H1 (cell line): ENCODE data around the gene IRF5. TPM values are rescaled to one million over a fixed set of nuclear protein-coding genes. Genes with fewer than 3 reads are reported as not detected.

Experiments
- CTCF ChIA-PET: fragments of 300-600 bp; sonication (Branson Sonifier 250); formaldehyde crosslinking; loops from one replicate; lab custom pipeline; 2021; ENCODE audit not compliant: partially characterized antibody; lab: Charles Lee
- POLR2A ChIA-PET: fragments of 300-600 bp; sonication (Branson Sonifier 250); formaldehyde crosslinking; loops from one replicate; lab custom pipeline; 2021; ENCODE audit warnings: inconsistent platforms; ENCODE audit not compliant: partially characterized antibody; lab: Charles Lee
- DNase-seq, 2 experiments: peaks; one replicate each; pipeline versions ENCODE4 v3.0.0 to v3.0.0-alpha.2; 2010 to 2022; ENCODE audit warnings: low spot score in 2 of 2, low read depth in 1 of 2, mixed read lengths in 1 of 2
- FAIRE-seq: peaks from 2 replicates; lab custom pipeline; 2011; peaks lifted over from hg19 to GRCh38; lab: Jason Lieb, UNC
- H2AFZ ChIP-seq: 2 replicates; pipeline ENCODE4 v1.8.1; 2012; ENCODE audit warnings: low read length, inconsistent platforms
- H2AK5ac ChIP-seq: 2 replicates; pipeline ENCODE4 v1.6.1; 2013; ENCODE audit warnings: low read depth, low read length
- H2BK120ac ChIP-seq: replicated peaks from 2 replicates; pipeline ENCODE3; 2013; ENCODE audit warnings: low read depth, low read length, inconsistent platforms
- H2BK12ac ChIP-seq: 2 replicates; pipeline ENCODE4 v1.6.1; 2013; ENCODE audit warnings: low read depth, low read length
- H2BK15ac ChIP-seq: 2 replicates; pipeline ENCODE4 v1.6.1; 2013; ENCODE audit warnings: low read length
- H2BK20ac ChIP-seq: 2 replicates; pipeline ENCODE4 v1.6.1; 2013; ENCODE audit warnings: low read length
- H2BK5ac ChIP-seq: 2 replicates; pipeline ENCODE4 v1.6.1; 2013; ENCODE audit warnings: low read depth, low read length
- H3K14ac ChIP-seq: 2 replicates; pipeline ENCODE4 v1.6.1; 2013; ENCODE audit warnings: inconsistent platforms; ENCODE audit not compliant: insufficient read length
- H3K18ac ChIP-seq: 2 replicates; pipeline ENCODE4 v1.6.1; 2013; ENCODE audit warnings: low read length; ENCODE audit errors: extremely low read depth
- H3K23ac ChIP-seq: 2 replicates; pipeline ENCODE4 v1.6.1; 2013; ENCODE audit warnings: inconsistent platforms; ENCODE audit not compliant: insufficient read length
- H3K23me2 ChIP-seq: 2 replicates; pipeline ENCODE4 v1.6.1; 2013; ENCODE audit warnings: low read depth, low read length
- H3K27ac ChIP-seq: 2 replicates; pipeline ENCODE4 v1.6.1; 2011; ENCODE audit warnings: low read depth, low read length, inconsistent platforms
- H3K27me3 ChIP-seq, 4 experiments: replicated peaks in 1 of 4; 1 replicate in 1 of 4; 2 replicates in 3 of 4; pipeline versions ENCODE4 v1.6.1 to v1.8.1; 2011 to 2013; ENCODE audit warnings: low read length in 3 of 4, mild to moderate bottlenecking in 3 of 4, inconsistent platforms in 2 of 4, mixed read lengths in 2 of 4, moderate library complexity in 1 of 4; ENCODE audit not compliant: control insufficient read depth in 3 of 4, insufficient read depth in 3 of 4; ENCODE audit errors: extremely low read depth in 1 of 4
- H3K36me3 ChIP-seq, 4 experiments: 2 replicates each; pipeline versions ENCODE4 v1.6.1 to v1.8.1; 2011 to 2013; ENCODE audit warnings: mild to moderate bottlenecking in 4 of 4, low read length in 3 of 4, moderate library complexity in 2 of 4, control low read depth in 1 of 4, inconsistent platforms in 1 of 4; ENCODE audit not compliant: insufficient read depth in 4 of 4, control insufficient read depth in 2 of 4
- H3K4ac ChIP-seq: replicated peaks from 2 replicates; pipeline ENCODE3; 2013; ENCODE audit warnings: low read length, low read depth, mixed read lengths, inconsistent platforms; ENCODE audit not compliant: insufficient read length
- H3K4me1 ChIP-seq, 4 experiments: replicated peaks in 1 of 4; 1 replicate in 1 of 4; 2 replicates in 3 of 4; pipeline versions ENCODE4 v1.6.1 to v1.8.1; 2011 to 2013; ENCODE audit warnings: low read length in 3 of 4, inconsistent platforms in 2 of 4, mixed read lengths in 1 of 4; ENCODE audit not compliant: insufficient read depth in 4 of 4, control insufficient read depth in 3 of 4
- H3K4me2 ChIP-seq, 2 experiments: 2 replicates each; pipeline versions ENCODE4 v1.6.1 to v1.8.1; 2011 to 2013; ENCODE audit warnings: low read depth in 2 of 2, low read length in 2 of 2, control low read depth in 1 of 2, inconsistent platforms in 1 of 2, mild to moderate bottlenecking in 1 of 2; ENCODE audit not compliant: insufficient read depth in 1 of 2
- H3K4me3 ChIP-seq, 4 experiments: fragments of 200-600, 300-600 bp in 1 of 4; sonication (generic), shearing (Covaris generic), sonication (Bioruptor Twin) in 1 of 4; 2 replicates each; pipeline versions ENCODE4 v1.5.1 to v1.8.1; 2011 to 2016; ENCODE audit warnings: low read length in 4 of 4, low read depth in 3 of 4, control low read depth in 2 of 4, inconsistent platforms in 2 of 4, mild to moderate bottlenecking in 2 of 4, mixed read lengths in 1 of 4, moderate library complexity in 1 of 4; ENCODE audit not compliant: insufficient read depth in 2 of 4; ENCODE audit errors: extremely low read depth in 1 of 4
- H3K56ac ChIP-seq: replicated peaks from 2 replicates; pipeline ENCODE3; 2013; ENCODE audit warnings: low read depth, mild to moderate bottlenecking, mixed read lengths, low read length, inconsistent platforms; ENCODE audit not compliant: insufficient read length
- H3K79me1 ChIP-seq: 2 replicates; pipeline ENCODE4 v1.6.1; 2013; ENCODE audit warnings: low read depth, low read length, control low read depth
- H3K79me2 ChIP-seq, 2 experiments: 2 replicates each; pipeline versions ENCODE4 v1.6.1 to v1.8.1; 2012 to 2013; ENCODE audit warnings: low read length in 2 of 2, mild to moderate bottlenecking in 2 of 2, inconsistent platforms in 1 of 2; ENCODE audit not compliant: insufficient read depth in 2 of 2, control insufficient read depth in 1 of 2
- H3K9ac ChIP-seq, 4 experiments: replicated peaks in 1 of 4; 1 replicate in 1 of 4; 2 replicates in 3 of 4; pipeline versions ENCODE4 v1.6.1 to v1.8.1; 2011 to 2013; ENCODE audit warnings: low read depth in 3 of 4, low read length in 3 of 4, control low read depth in 2 of 4, mild to moderate bottlenecking in 2 of 4, moderate library complexity in 2 of 4, inconsistent platforms in 1 of 4; ENCODE audit errors: extremely low read depth in 1 of 4
- H3K9me3 ChIP-seq, 2 experiments: 2 replicates each; pipeline versions ENCODE4 v1.6.1 to v1.8.1; 2012 to 2013; ENCODE audit warnings: mild to moderate bottlenecking in 2 of 2, moderate library complexity in 2 of 2, control low read depth in 1 of 2, inconsistent platforms in 1 of 2, low read depth in 1 of 2, low read length in 1 of 2, mixed read lengths in 1 of 2; ENCODE audit not compliant: insufficient read depth in 2 of 2
- H4K20me1 ChIP-seq, 2 experiments: replicated peaks in 1 of 2; 2 replicates each; pipeline versions ENCODE3 to v1.8.1; 2011 to 2013; ENCODE audit warnings: inconsistent platforms in 2 of 2, low read length in 2 of 2, mild to moderate bottlenecking in 1 of 2; ENCODE audit not compliant: insufficient read depth in 2 of 2, control insufficient read depth in 1 of 2
- H4K5ac ChIP-seq: 2 replicates; pipeline ENCODE4 v1.6.1; 2013; ENCODE audit warnings: low read length, low read depth, mixed read lengths, inconsistent platforms; ENCODE audit not compliant: insufficient read length
- H4K8ac ChIP-seq: 2 replicates; pipeline ENCODE4 v1.8.0; 2013; ENCODE audit warnings: mild to moderate bottlenecking, moderate library complexity, low read length, inconsistent platforms; ENCODE audit not compliant: insufficient read depth; ENCODE audit errors: extremely low read depth
- H4K91ac ChIP-seq: replicated peaks from 2 replicates; pipeline ENCODE3; 2013; ENCODE audit warnings: low read length, mixed read lengths, inconsistent platforms; ENCODE audit not compliant: insufficient read length
- CBX5 ChIP-seq: fragments of 300-800, 300-1000 bp; sonication (generic); IDR thresholded peaks from 2 replicates; pipeline ENCODE4 v1.7.1; 2016; ENCODE audit warnings: antibody characterized with exemption, low read length, low read depth
- CTBP2 ChIP-seq: IDR thresholded peaks from 2 replicates; pipeline ENCODE4 v1.7.0; 2011; ENCODE audit warnings: borderline replicate concordance, mild to moderate bottlenecking, moderate library complexity, mixed read lengths, low read length; ENCODE audit not compliant: insufficient read depth, insufficient read length
- HDAC2 ChIP-seq, 2 experiments: fragments of 300-600 bp in 1 of 2; sonication (generic) in 1 of 2; IDR thresholded peaks; 2 replicates each; pipeline ENCODE4 v1.6.1; 2011 to 2012; ENCODE audit warnings: low read depth in 2 of 2, low read length in 2 of 2, mild to moderate bottlenecking in 2 of 2, moderate library complexity in 2 of 2, borderline replicate concordance in 1 of 2, inconsistent platforms in 1 of 2
- JUND ChIP-seq: IDR thresholded peaks from 2 replicates; pipeline ENCODE4 v1.6.1; 2011; ENCODE audit warnings: mild to moderate bottlenecking, improper control_type of control experiment, low read length
- KDM5A ChIP-seq: fragments of 200-600 bp; IDR thresholded peaks from 2 replicates; pipeline ENCODE4 v1.7.1; 2012; ENCODE audit warnings: mild to moderate bottlenecking, low read length, inconsistent platforms, mixed read lengths
- MAFK ChIP-seq: IDR thresholded peaks from 2 replicates; pipeline ENCODE4 v1.6.1; 2012; ENCODE audit warnings: low read depth, mild to moderate bottlenecking, improper control_type of control experiment, low read length
- POLR2AphosphoS5 ChIP-seq: IDR thresholded peaks from 2 replicates; pipeline ENCODE4 v1.6.1; 2011; ENCODE audit warnings: low read depth, low read length
- RXRA ChIP-seq: IDR thresholded peaks from 2 replicates; pipeline ENCODE4 v1.6.1; 2011; ENCODE audit warnings: low read depth, mild to moderate bottlenecking, low read length, moderate library complexity; ENCODE audit not compliant: insufficient read depth
- SRF ChIP-seq: IDR thresholded peaks from 2 replicates; pipeline ENCODE4 v1.6.1; 2011; ENCODE audit warnings: mild to moderate bottlenecking, low read depth, low read length, moderate library complexity
- SUZ12 ChIP-seq: fragments of 200-600 bp; sonication (generic); IDR thresholded peaks from 2 replicates; pipeline ENCODE4 v1.6.1; 2012; ENCODE audit warnings: mild to moderate bottlenecking, inconsistent platforms, low read length, moderate library complexity, mixed read lengths
- TAF7 ChIP-seq: optimal IDR thresholded peaks from 2 replicates; pipeline ENCODE3; 2011; ENCODE audit warnings: low read depth, mild to moderate bottlenecking, inconsistent platforms, low read length, moderate library complexity, borderline replicate concordance
- WGBS, 2 experiments: shearing (Covaris generic) in 1 of 2; methylation state at CpG; one replicate each; pipeline versions ENCODE4 v1.1.6 to v1.1.7; 2013 to 2015; ENCODE audit warnings: low lambda C conversion rate in 2 of 2, mixed read lengths in 2 of 2, inconsistent platforms in 1 of 2, low coverage in 1 of 2, missing lambda C conversion rate in 1 of 2; ENCODE audit not compliant: insufficient replicate concordance in 2 of 2, insufficient coverage in 1 of 2, insufficient read length in 1 of 2; ENCODE audit errors: extremely low coverage in 1 of 2, missing lambda C conversion rate in 1 of 2; 5-methylcytosine and 5-hydroxymethylcytosine counted together
- polyA plus RNA-seq, 7 experiments: library from polyadenylated mRNA; depleted of rRNA in 3 of 7; stranded (reverse) in 5 of 7; unstranded in 2 of 7; fragments of >200 nt in 5 of 7; fragments of 200-250 nt in 2 of 7; gene quantifications; 1 replicate in 5 of 7; 2 replicates in 1 of 7; 4 replicates in 1 of 7; pipeline versions ENCODE4 v1.2.1 to v1.2.3, GENCODE V29; 2011 to 2013; ENCODE audit warnings: missing spikeins in 2 of 7, mixed read lengths in 2 of 7
- total RNA-seq: library from RNA; stranded (reverse); fragmentation: NEBNext Ultra II Directional; extraction: Animal tissue kit (Norgen Biotek cat#: 25700); gene quantifications from 2 replicates; pipeline ENCODE4 v1.2.1, GENCODE V29; 2021
- TF ChIP-seq, protein P1 (sequence below): IDR thresholded peaks from 2 replicates; pipeline ENCODE4 v1.6.1; 2011; ENCODE audit warnings: low read depth, mild to moderate bottlenecking, low read length; ENCODE audit not compliant: insufficient read depth

The IRF5 gene
- total and polyA plus RNA-seq, 2 of the 8 experiments (the other 6 are each of a cell fraction or from before 2014, with no cell fraction given): 0.28 to 1.1 TPM

DNA sequence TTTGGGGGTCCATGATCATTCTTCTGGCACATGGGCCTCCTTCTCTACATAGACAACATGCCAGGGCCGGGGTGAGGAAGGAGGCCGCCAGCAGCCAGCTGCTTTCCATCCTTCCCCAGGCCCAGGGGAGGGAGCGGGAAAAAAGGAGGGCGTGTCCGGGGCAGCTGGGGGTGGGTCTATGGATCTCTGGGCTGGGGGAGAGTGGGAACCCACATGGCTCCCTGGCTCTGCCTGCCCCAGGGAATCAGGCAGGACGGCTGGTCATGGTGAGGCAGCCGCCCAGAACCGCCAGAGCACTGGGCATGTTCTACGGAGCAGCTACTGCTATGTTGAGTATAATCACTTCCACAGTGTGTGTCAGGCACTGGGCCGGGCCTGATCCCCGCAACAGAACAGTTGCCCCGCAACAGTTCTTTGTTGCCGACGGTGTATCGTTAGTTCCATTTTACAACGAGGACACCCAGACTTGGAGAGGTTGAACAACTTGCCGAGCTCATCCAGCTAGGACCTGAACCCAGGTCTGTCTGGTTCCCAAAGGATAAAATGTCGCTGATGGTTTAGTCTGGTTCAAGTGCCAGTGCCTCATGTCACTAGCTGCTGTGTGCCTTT is 6.4 kb upstream of the IRF5 start:
- no peak overlapping the region for H2BK120ac ChIP-seq
- no peak overlapping the region for H4K91ac ChIP-seq
- H2BK15ac ChIP-seq: no peak overlapping the region
- 0 out of 2 replicates have a peak, but pooled peaks cover 1% of the 10 kb centered on the region for H3K23me2 ChIP-seq
- H2AFZ ChIP-seq: no peak overlapping the region
- no peak overlapping the region for H2BK12ac ChIP-seq
- H4K20me1 ChIP-seq: no peaks in the 10 kb centered on the region
- CTCF ChIA-PET: interaction anchor here (0.8 to 1.6 kb wide), 4 partner anchors 9 to 28 kb away, joined by 3 to 8 read pairs (median 6); no protein-coding TSS in a partner anchor
- H3K23ac ChIP-seq: no peak overlapping the region
- POLR2A ChIA-PET: interaction anchor here (1.0 to 1.9 kb wide), 3 partner anchors 9 to 21 kb away, joined by 3 to 5 read pairs (median 3); partner anchors contain the start of gene KCP
- H3K4me1 ChIP-seq: peaks cover 0 to 3% (median 0%) of the 10 kb centered on the region in 4 experiments; a peak in 1 of 7 replicates
- H3K4me3 ChIP-seq: no peak overlapping the region
- no peak overlapping the region for H3K18ac ChIP-seq
- H3K56ac ChIP-seq: no peak overlapping the region
- no peak overlapping the region for H3K4ac ChIP-seq
- H3K4me2 ChIP-seq: no peak overlapping the region
- WGBS, 2 experiments: 90% methylated on average over 17 of the region's 18 CpGs; no CpG with 5 or more reads in 1 of the 2 experiments
- H2BK5ac ChIP-seq: no peak overlapping the region
- no peaks in the 10 kb centered on the region for H3K79me1 ChIP-seq
- no peak overlapping the region for H2BK20ac ChIP-seq
- no peaks in the 10 kb centered on the region for H3K79me2 ChIP-seq
- DNase-seq (no peak), FAIRE-seq (no peak)
- no peaks in the 10 kb centered on the region for H3K36me3 ChIP-seq
- H3K27ac ChIP-seq: no peak overlapping the region
- no peak overlapping the region for H4K5ac ChIP-seq
- peaks cover 0 to 14% (median 4%) of the 10 kb centered on the region in 4 experiments; a peak in 5 of 7 replicates for H3K27me3 ChIP-seq
- H3K9ac ChIP-seq: no peak overlapping the region
- H2AK5ac ChIP-seq: no peak overlapping the region
- peak overlapping the region; percentile 51; the same call in 1 of the 2 replicates for H4K8ac ChIP-seq
- no peak overlapping the region for H3K14ac ChIP-seq
- peaks cover 5% of the 10 kb centered on the region in 2 experiments; a peak in 2 of 4 replicates for H3K9me3 ChIP-seq
- TF ChIP-seq CTBP2 (no peak), RXRA (no peak), SRF (no peak), HDAC2 (IDR thresholded peaks at IDR 0.05; ENCODE audit: borderline replicate concordance in 1 of 2, low read depth in 2 of 2, low read length in 2 of 2) (no peak), POLR2AphosphoS5 (no peak), SUZ12 (no peak), CBX5 (no peak), TAF7 (no peak), JUND (no peak), KDM5A (no peak), MAFK (no peak)
- TF ChIP-seq, protein P1, sequence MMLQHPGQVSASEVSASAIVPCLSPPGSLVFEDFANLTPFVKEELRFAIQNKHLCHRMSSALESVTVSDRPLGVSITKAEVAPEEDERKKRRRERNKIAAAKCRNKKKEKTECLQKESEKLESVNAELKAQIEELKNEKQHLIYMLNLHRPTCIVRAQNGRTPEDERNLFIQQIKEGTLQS: no peak
